SK-N-SH (cell line): Measurements from ENCODE around the gene KLHL40. TPM values are rescaled to one million over a fixed set of nuclear protein-coding genes. Genes with fewer than 3 reads are reported as not detected.

Experiments used
- CTCF ChIA-PET: fragments of 300-600, 350-600 bp; formaldehyde crosslinking; extraction: SDS; loops from one replicate; lab custom pipeline; 2021; lab: Yijun Ruan, JAX
- POLR2A ChIA-PET: fragments of 350-600 bp; sonication (Branson Sonifier 250); formaldehyde crosslinking; extraction: SDS; loops from one replicate; lab custom pipeline; 2020; ENCODE audit warnings: antibody characterized with exemption, inconsistent platforms; lab: Yijun Ruan, JAX
- DNase-seq: peaks from one replicate; pipeline ENCODE4 v3.0.0; 2012
- H2AFZ ChIP-seq: fragments of 200-600 bp; sonication (generic); 2 replicates; pipeline ENCODE4 v1.8.1; 2016; ENCODE audit warnings: antibody characterized with exemption, mild to moderate bottlenecking, low read depth
- H3F3A ChIP-seq: fragments of 200-600 bp; sonication (generic); replicated peaks from 2 replicates; pipeline ENCODE3; 2016; ENCODE audit warnings: antibody characterized with exemption, mild to moderate bottlenecking; ENCODE audit not compliant: insufficient read depth
- H3K27ac ChIP-seq, 2 experiments: fragments of 200-500 bp in 1 of 2; fragments of 200-600 bp in 1 of 2; sonication (Bioruptor generic) in 1 of 2; sonication (generic), shearing (Covaris generic) in 1 of 2; 2 replicates each; pipeline versions ENCODE4 v1.5.1 to v1.6.1; 2014 to 2016; ENCODE audit warnings: low read depth in 2 of 2, inconsistent platforms in 1 of 2, low read length in 1 of 2, mild to moderate bottlenecking in 1 of 2, mixed read lengths in 1 of 2
- H3K27me3 ChIP-seq: fragments of 200-600 bp; sonication (generic), shearing (Covaris generic); 2 replicates; pipeline ENCODE4 v1.6.1; 2016; ENCODE audit warnings: mixed run types; ENCODE audit not compliant: insufficient read depth
- H3K36me3 ChIP-seq, 2 experiments: fragments of 200-500 bp in 1 of 2; fragments of 200-600 bp in 1 of 2; sonication (Bioruptor generic) in 1 of 2; sonication (generic) in 1 of 2; replicated peaks in 1 of 2; 2 replicates each; pipeline versions ENCODE3 to v1.5.1; 2014 to 2016; ENCODE audit warnings: low read length in 1 of 2, mild to moderate bottlenecking in 1 of 2; ENCODE audit not compliant: insufficient read depth in 2 of 2, control insufficient read depth in 1 of 2
- H3K4me1 ChIP-seq, 2 experiments: fragments of 200-500 bp in 1 of 2; fragments of 200-600 bp in 1 of 2; sonication (Bioruptor generic) in 1 of 2; sonication (generic), shearing (Covaris generic) in 1 of 2; 2 replicates each; pipeline versions ENCODE4 v1.5.1 to v1.6.1; 2014 to 2016; ENCODE audit warnings: low read depth in 1 of 2, low read length in 1 of 2, mixed run types in 1 of 2; ENCODE audit not compliant: insufficient read depth in 2 of 2, control insufficient read depth in 1 of 2
- H3K4me2 ChIP-seq: fragments of 200-600 bp; sonication (generic), shearing (Covaris generic); 2 replicates; pipeline ENCODE4 v1.6.1; 2017; ENCODE audit warnings: mixed run types
- H3K4me3 ChIP-seq, 2 experiments: fragments of 200-500 bp in 1 of 2; fragments of 200-600 bp in 1 of 2; sonication (Bioruptor generic) in 1 of 2; sonication (generic), shearing (Covaris generic) in 1 of 2; 2 replicates each; pipeline versions ENCODE4 v1.5.1 to v1.8.1; 2014 to 2016; ENCODE audit warnings: low read depth in 2 of 2, inconsistent platforms in 1 of 2, low read length in 1 of 2, mild to moderate bottlenecking in 1 of 2, mixed read lengths in 1 of 2, moderate library complexity in 1 of 2
- H3K79me2 ChIP-seq: fragments of 200-600 bp; sonication (generic); 2 replicates; pipeline ENCODE4 v1.8.1; 2017; ENCODE audit warnings: mild to moderate bottlenecking; ENCODE audit not compliant: insufficient read depth
- H3K9ac ChIP-seq: fragments of 200-600 bp; sonication (generic); 2 replicates; pipeline ENCODE4 v1.6.1; 2017; ENCODE audit warnings: mixed run types
- H3K9me2 ChIP-seq: fragments of 200-600 bp; sonication (generic); 2 replicates; pipeline ENCODE4 v1.6.1; 2017; ENCODE audit warnings: mixed run types
- H3K9me3 ChIP-seq: fragments of 200-600 bp; sonication (generic); 2 replicates; pipeline ENCODE4 v1.6.1; 2017; ENCODE audit warnings: mixed run types, mild to moderate bottlenecking, moderate library complexity
- H4K20me1 ChIP-seq: fragments of 200-600 bp; sonication (generic); 2 replicates; pipeline ENCODE4 v1.6.1; 2017; ENCODE audit warnings: mild to moderate bottlenecking, mixed run types; ENCODE audit not compliant: insufficient read depth
- CTCF ChIP-seq: fragments of 200-600 bp; sonication (generic); IDR thresholded peaks from 2 replicates; pipeline ENCODE4 v1.6.1; 2017; ENCODE audit warnings: antibody characterized with exemption, mild to moderate bottlenecking, moderate library complexity
- EP300 ChIP-seq, 2 experiments: IDR thresholded peaks; 2 replicates each; pipeline versions ENCODE4 v1.4.0 to v1.6.1; 2012; ENCODE audit warnings: borderline replicate concordance in 1 of 2, low read depth in 1 of 2, low read length in 1 of 2
- FOXJ3 ChIP-seq: sonication (generic); formaldehyde crosslinking; IDR thresholded peaks from 2 replicates; pipeline ENCODE4 v1.5.1; 2020; ENCODE audit warnings: mild to moderate bottlenecking, missing genetic modification reagents
- FOXM1 ChIP-seq: IDR thresholded peaks from 2 replicates; pipeline ENCODE4 v1.4.0; 2012; ENCODE audit warnings: low read depth, mild to moderate bottlenecking
- JUND ChIP-seq: IDR thresholded peaks from 2 replicates; pipeline ENCODE4 v1.4.0; 2012
- RCOR1 ChIP-seq: fragments of 150-350 bp; IDR thresholded peaks from 2 replicates; pipeline ENCODE4 v1.6.1; 2017; ENCODE audit warnings: antibody characterized with exemption, low read length
- REST ChIP-seq: IDR thresholded peaks from 2 replicates; pipeline ENCODE4 v1.6.1; 2012; ENCODE audit warnings: mild to moderate bottlenecking, low read depth, low read length, moderate library complexity
- RXRA ChIP-seq: IDR thresholded peaks from 2 replicates; pipeline ENCODE4 v1.4.0; 2012; ENCODE audit warnings: low read depth, mild to moderate bottlenecking, borderline replicate concordance
- TAF1 ChIP-seq: IDR thresholded peaks from 2 replicates; pipeline ENCODE4 v1.6.1; 2012; ENCODE audit warnings: low read depth, mild to moderate bottlenecking, low read length, moderate library complexity, borderline replicate concordance
- TEAD4 ChIP-seq: IDR thresholded peaks from 2 replicates; pipeline ENCODE4 v1.4.0; 2012; ENCODE audit warnings: mild to moderate bottlenecking, borderline replicate concordance; ENCODE audit not compliant: insufficient read depth
- YY1 ChIP-seq: IDR thresholded peaks from 2 replicates; pipeline ENCODE4 v1.4.0; 2012; ENCODE audit warnings: low read depth, mild to moderate bottlenecking
- WGBS: methylation state at CpG from one replicate; pipeline ENCODE4 v1.1.6; 2017; ENCODE audit warnings: low lambda C conversion rate; 5-methylcytosine and 5-hydroxymethylcytosine counted together
- polyA plus RNA-seq, 3 experiments: library from polyadenylated mRNA; depleted of rRNA; stranded (reverse); fragments of >200 nt; gene quantifications; 2 replicates each; pipeline ENCODE4 v1.2.3, GENCODE V29; 2012
- TF ChIP-seq, protein P1 (sequence below): IDR thresholded peaks from 2 replicates; pipeline ENCODE4 v1.4.0; 2012; ENCODE audit warnings: low read depth, borderline replicate concordance

The KLHL40 gene
- polyA plus RNA-seq, 1 of the 3 experiments (the other 2 are of a cell fraction): not detected

DNA sequence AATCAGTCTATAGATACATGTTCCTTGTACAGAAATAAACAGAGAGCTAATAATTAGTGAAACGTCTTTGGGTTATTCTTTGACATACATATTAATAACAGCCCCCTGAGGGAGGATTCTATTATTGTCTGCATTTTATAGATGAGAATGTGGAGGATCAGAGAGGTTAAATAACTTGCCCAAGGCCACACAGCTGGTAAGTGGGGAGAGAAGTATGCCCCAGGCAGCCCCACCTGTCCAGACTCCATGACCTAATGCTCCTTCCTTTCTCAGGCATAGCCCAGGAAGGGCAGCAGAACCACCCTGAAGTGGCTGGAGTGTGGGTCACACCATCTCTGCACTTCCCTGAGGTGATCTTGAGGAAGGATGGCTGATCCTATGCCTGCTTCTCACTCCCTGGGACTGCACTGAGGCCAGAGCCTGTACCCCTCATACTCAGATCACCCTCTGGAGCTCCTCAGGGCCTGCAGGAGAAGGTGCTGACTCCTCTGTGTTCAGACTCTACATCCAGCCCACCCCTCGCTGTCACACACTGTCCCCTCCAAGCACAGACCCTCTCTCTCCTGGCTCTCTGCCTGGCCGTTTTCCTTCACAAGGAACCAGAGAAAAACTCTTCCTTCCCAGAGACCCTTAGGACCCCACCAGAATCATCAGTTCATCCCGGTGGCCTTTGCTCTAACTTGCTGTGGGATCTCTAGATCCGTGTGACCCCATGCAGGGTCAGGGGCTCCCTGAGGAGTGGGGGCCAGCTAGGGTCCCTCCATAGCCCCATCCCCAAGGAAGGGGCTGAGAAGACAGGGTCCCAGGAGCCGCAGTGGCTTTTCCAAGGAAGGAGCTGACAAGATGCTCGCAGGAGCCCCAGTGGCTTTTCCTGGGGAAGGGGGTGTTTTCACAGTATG lies 21.6 kb downstream of the KLHL40 start:
- POLR2A ChIA-PET: no interaction called here
- CTCF ChIA-PET: interaction anchor here (1.0 to 1.3 kb wide), 2 partner anchors 8 to 37 kb away, joined by 3 read pairs; no protein-coding TSS in a partner anchor
- H4K20me1 ChIP-seq: no peaks in the 10 kb centered on the region
- H3K9me2 ChIP-seq: no peaks in the 10 kb centered on the region
- no peaks in the 10 kb centered on the region for H3K36me3 ChIP-seq
- no peaks in the 10 kb centered on the region for H3F3A ChIP-seq
- H3K9ac ChIP-seq: no peak overlapping the region
- TF ChIP-seq RCOR1 (no peak), YY1 (no peak), TEAD4 (no peak), EP300 (IDR thresholded peaks at IDR 0.05; ENCODE audit: borderline replicate concordance in 1 of 2, low read depth in 1 of 2, low read length in 1 of 2) (no peak), JUND (no peak)
- H3K4me3 ChIP-seq: no peak overlapping the region
- no peak overlapping the region for H3K27ac ChIP-seq
- H3K27me3 ChIP-seq: 0 out of 2 replicates have a peak, but pooled peaks cover 4% of the 10 kb centered on the region
- H3K9me3 ChIP-seq: no peaks in the 10 kb centered on the region
- no peaks in the 10 kb centered on the region for H3K4me1 ChIP-seq
- no peak overlapping the region for H3K4me2 ChIP-seq
- DNase-seq: peak; percentile 5
- no peak overlapping the region for H2AFZ ChIP-seq
- H3K79me2 ChIP-seq: no peaks in the 10 kb centered on the region
- WGBS: 17% methylated on average over 7 of the region's 7 CpGs

GRCh38 chr3:42707620-42708355 lies 22.5 kb downstream of the KLHL40 start:
- H3F3A ChIP-seq: no peaks in the 10 kb centered on the region
- H3K27ac ChIP-seq: no peak overlapping the region
- no peak overlapping the region for H2AFZ ChIP-seq
- no peaks in the 10 kb centered on the region for H3K9me2 ChIP-seq
- no peak overlapping the region for H3K4me3 ChIP-seq
- no peak for DNase-seq
- H4K20me1 ChIP-seq: no peaks in the 10 kb centered on the region
- WGBS: 46% methylated on average over 2 of the region's 8 CpGs
- no peak overlapping the region for H3K9ac ChIP-seq
- no peaks in the 10 kb centered on the region for H3K9me3 ChIP-seq
- TF ChIP-seq TAF1 (no peak), REST (no peak), RXRA (no peak), CTCF (no peak), FOXM1 (no peak), FOXJ3 (CRISPR knock-in tag) (no peak)
- TF ChIP-seq, protein P1, sequence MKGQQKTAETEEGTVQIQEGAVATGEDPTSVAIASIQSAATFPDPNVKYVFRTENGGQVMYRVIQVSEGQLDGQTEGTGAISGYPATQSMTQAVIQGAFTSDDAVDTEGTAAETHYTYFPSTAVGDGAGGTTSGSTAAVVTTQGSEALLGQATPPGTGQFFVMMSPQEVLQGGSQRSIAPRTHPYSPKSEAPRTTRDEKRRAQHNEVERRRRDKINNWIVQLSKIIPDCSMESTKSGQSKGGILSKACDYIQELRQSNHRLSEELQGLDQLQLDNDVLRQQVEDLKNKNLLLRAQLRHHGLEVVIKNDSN: no peak
- TF ChIP-seq, all 33 proteins: peak for 0
- ChIA-PET POLR2A (no interaction called here), CTCF (interaction anchor here (0.9 to 1.3 kb wide), 2 partner anchors 9 to 12 kb away, joined by 3 read pairs; no protein-coding TSS in a partner anchor)
- H3K4me1 ChIP-seq: no peaks in the 10 kb centered on the region
- H3K36me3 ChIP-seq: no peaks in the 10 kb centered on the region
- H3K27me3 ChIP-seq: 0 out of 2 replicates have a peak, but pooled peaks cover 4% of the 10 kb centered on the region
- no peak overlapping the region for H3K4me2 ChIP-seq
- no peaks in the 10 kb centered on the region for H3K79me2 ChIP-seq
